HG03520 (cell line): Measurements from ENCODE around the gene PTX4.
"Not testable (repeated sequence)": the region's sequence is repeated elsewhere in the genome, so short reads cannot be mapped to it uniquely, and the experiment has no call there.

Experiments used
- ATAC-seq: cut with Tn5 transposase; IDR thresholded peaks from one replicate; pipeline ENCODE4 v1.9.1; 2021; ENCODE audit warnings: mild to moderate bottlenecking, moderate library complexity; ENCODE audit not compliant: unreplicated experiment

PTX4 gene

GRCh38 chr16:1446296-1447080 is 42.3 kb downstream of the PTX4 start:
- no peak for ATAC-seq

- ATAC-seq: no peak
Observed at GRCh38 chr16:1445518-1446203, 43.1 kb downstream of the PTX4 start.

- ATAC-seq: no peak
Observed at GRCh38 chr16:1444730-1445517, 43.8 kb downstream of the PTX4 start.

- ATAC-seq: no peak
Observed at GRCh38 chr16:1443980-1444729, 44.6 kb downstream of the PTX4 start, which contains the start of gene CCDC154. Gene CCDC154 (minus strand): TSS chr16:1444556. CDS start chr16:1444322, 234 bp downstream.

- no peak for ATAC-seq
Observed at GRCh38 chr16:1443403-1443973, 45.3 kb downstream of the PTX4 start.

GRCh38 chr16:1442697-1443096 is 46.0 kb downstream of the PTX4 start:
- ATAC-seq: no peak

GRCh38 chr16:1441391-1441829 is 47.3 kb downstream of the PTX4 start:
- no peak for ATAC-seq

- ATAC-seq: not testable (repeated sequence)
Observed at GRCh38 chr16:1439699-1440074, 49.1 kb downstream of the PTX4 start.

GRCh38 chr16:1439058-1439698 is 49.6 kb downstream of the PTX4 start:
- ATAC-seq: no peak

GRCh38 chr16:1438229-1439057 is 50.3 kb downstream of the PTX4 start:
- no peak for ATAC-seq

GRCh38 chr16:1437606-1438005 is 51.1 kb downstream of the PTX4 start:
- no peak for ATAC-seq

GRCh38 chr16:1436731-1437355 is 51.9 kb downstream of the PTX4 start:
- no peak for ATAC-seq

- no peak for ATAC-seq
Observed at GRCh38 chr16:1435921-1436697, 52.6 kb downstream of the PTX4 start.
